ENCODE measurements around the gene COX6A1.
A peak's percentile ranks its signal among the peaks of the same experiment; 100 is the strongest.

The COX6A1 gene

GRCh38 chr12:120462099-120462640 lies 24.3 kb downstream of the COX6A1 start:
- Histone ChIP-seq H3K36me3 (peaks cover 100% of the 10 kb centered on the region), H3K27me3 (no peaks in the 10 kb centered on the region), H3K4me2 (no peak overlapping the region), H3K9me3 (no peaks in the 10 kb centered on the region), H4K20me1 (peaks cover 100% of the 10 kb centered on the region), H3K27ac (no peak overlapping the region), H3K4me3 (no peak overlapping the region), H3K4me1 (peaks cover 13% of the 10 kb centered on the region), H3K9ac (no peak overlapping the region)
- no peak for TF ChIP-seq Cebpa-rat (IDR thresholded peaks at IDR 0.05)

GRCh38 chr12:120463712-120464111 lies 25.8 kb downstream of the COX6A1 start:
- no peak overlapping the region for H3K9ac ChIP-seq

GRCh38 chr12:120465756-120466155 lies 27.8 kb downstream of the COX6A1 start:
- no peak overlapping the region for H3K4me2 ChIP-seq
- no peak overlapping the region for H3K4me3 ChIP-seq
- H3K27me3 ChIP-seq, result no peaks in the 10 kb centered on the region
- H3K36me3 ChIP-seq, result peaks cover 71% of the 10 kb centered on the region
- peaks cover 83% of the 10 kb centered on the region for H4K20me1 ChIP-seq
- peaks cover 30% of the 10 kb centered on the region for H3K4me1 ChIP-seq
- no peak overlapping the region for H3K9ac ChIP-seq
- no peak for TF ChIP-seq Cebpa-rat (IDR thresholded peaks at IDR 0.05)
- H3K27ac ChIP-seq, result no peak overlapping the region
- no peaks in the 10 kb centered on the region for H3K9me3 ChIP-seq

More at GRCh38 chr12:120463712-120464111, 25.8 kb downstream of the COX6A1 start:
- H4K20me1 ChIP-seq, result peaks cover 100% of the 10 kb centered on the region
- no peak overlapping the region for H3K4me3 ChIP-seq
- H3K27ac ChIP-seq, result no peak overlapping the region
- peaks cover 91% of the 10 kb centered on the region for H3K36me3 ChIP-seq
- no peaks in the 10 kb centered on the region for H3K27me3 ChIP-seq
- TF ChIP-seq Cebpa-rat (IDR thresholded peaks at IDR 0.05), result no peak
- H3K4me1 ChIP-seq, result peaks cover 24% of the 10 kb centered on the region
- H3K9me3 ChIP-seq, result no peaks in the 10 kb centered on the region
- no peak overlapping the region for H3K4me2 ChIP-seq

- H3K4me2 ChIP-seq, result peak overlapping the region; percentile 91
- peaks cover 40% of the 10 kb centered on the region for H3K4me1 ChIP-seq
- H3K36me3 ChIP-seq, result peaks cover 61% of the 10 kb centered on the region
- H3K4me3 ChIP-seq, result no peak overlapping the region
- H3K27me3 ChIP-seq, result no peaks in the 10 kb centered on the region
- no peak overlapping the region for H3K27ac ChIP-seq
- no peak for TF ChIP-seq Cebpa-rat (IDR thresholded peaks at IDR 0.05)
- peaks cover 73% of the 10 kb centered on the region for H4K20me1 ChIP-seq
- 0 out of 2 replicates have a peak overlapping the region, but pooled peaks have one; percentile 26 for H3K9ac ChIP-seq
- no peaks in the 10 kb centered on the region for H3K9me3 ChIP-seq
These were observed 28.8 kb downstream of the COX6A1 start for GRCh38 chr12:120466560-120467315.

DNA sequence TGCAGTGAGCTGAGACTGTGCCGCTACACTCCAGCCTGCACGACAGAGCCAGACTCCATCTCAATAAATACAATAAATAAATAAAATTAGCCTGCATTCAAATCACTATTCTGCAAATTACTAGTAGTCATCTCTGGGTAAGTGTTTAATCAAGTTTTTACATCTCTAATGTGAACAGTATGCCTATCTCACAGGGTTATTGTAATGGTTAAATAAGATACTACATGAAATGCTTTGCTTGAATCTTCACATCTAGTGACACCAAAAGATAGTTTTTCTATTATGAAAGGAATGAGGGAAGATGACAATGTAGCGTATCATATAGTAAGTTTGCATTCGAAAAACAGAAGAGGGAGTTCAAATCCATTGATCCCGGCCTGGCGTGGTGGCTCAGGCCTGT lies 29.5 kb downstream of the COX6A1 start:
- Histone ChIP-seq H4K20me1 (peaks cover 66% of the 10 kb centered on the region), H3K27ac (no peak overlapping the region), H3K36me3 (peaks cover 54% of the 10 kb centered on the region), H3K4me1 (peaks cover 46% of the 10 kb centered on the region), H3K27me3 (no peaks in the 10 kb centered on the region), H3K9ac (peak overlapping the region; percentile 96; the same call in 1 of the 2 replicates), H3K4me3 (no peak overlapping the region; the same call in 1 of the 2 replicates), H3K9me3 (no peaks in the 10 kb centered on the region), H3K4me2 (peak overlapping the region; percentile 91)
- no peak for TF ChIP-seq Cebpa-rat (IDR thresholded peaks at IDR 0.05)

- Histone ChIP-seq H3K36me3 (peaks cover 44% of the 10 kb centered on the region), H3K27ac (peak overlapping the region; percentile 97), H3K4me1 (peaks cover 46% of the 10 kb centered on the region), H3K9ac (peak overlapping the region; percentile 96), H4K20me1 (peaks cover 57% of the 10 kb centered on the region), H3K4me2 (peak overlapping the region; percentile 91), H3K27me3 (no peaks in the 10 kb centered on the region), H3K9me3 (no peaks in the 10 kb centered on the region), H3K4me3 (peak overlapping the region; percentile 96)
- no peak for TF ChIP-seq Cebpa-rat (IDR thresholded peaks at IDR 0.05)
These were observed 30.5 kb downstream of the COX6A1 start for GRCh38 chr12:120468325-120468820.

GRCh38 chr12:120468821-120469449 lies 31.0 kb downstream of the COX6A1 start:
- peak overlapping the region; percentile 92 for H3K4me2 ChIP-seq
- peaks cover 46% of the 10 kb centered on the region for H3K4me1 ChIP-seq
- TF ChIP-seq Cebpa-rat (IDR thresholded peaks at IDR 0.05), result no peak
- H4K20me1 ChIP-seq, result peaks cover 51% of the 10 kb centered on the region
- H3K36me3 ChIP-seq, result peaks cover 39% of the 10 kb centered on the region
- peak overlapping the region; percentile 96 for H3K9ac ChIP-seq
- H3K9me3 ChIP-seq, result no peaks in the 10 kb centered on the region
- peak overlapping the region; percentile 97 for H3K27ac ChIP-seq
- peak overlapping the region; percentile 96 for H3K4me3 ChIP-seq
- no peaks in the 10 kb centered on the region for H3K27me3 ChIP-seq

DNA sequence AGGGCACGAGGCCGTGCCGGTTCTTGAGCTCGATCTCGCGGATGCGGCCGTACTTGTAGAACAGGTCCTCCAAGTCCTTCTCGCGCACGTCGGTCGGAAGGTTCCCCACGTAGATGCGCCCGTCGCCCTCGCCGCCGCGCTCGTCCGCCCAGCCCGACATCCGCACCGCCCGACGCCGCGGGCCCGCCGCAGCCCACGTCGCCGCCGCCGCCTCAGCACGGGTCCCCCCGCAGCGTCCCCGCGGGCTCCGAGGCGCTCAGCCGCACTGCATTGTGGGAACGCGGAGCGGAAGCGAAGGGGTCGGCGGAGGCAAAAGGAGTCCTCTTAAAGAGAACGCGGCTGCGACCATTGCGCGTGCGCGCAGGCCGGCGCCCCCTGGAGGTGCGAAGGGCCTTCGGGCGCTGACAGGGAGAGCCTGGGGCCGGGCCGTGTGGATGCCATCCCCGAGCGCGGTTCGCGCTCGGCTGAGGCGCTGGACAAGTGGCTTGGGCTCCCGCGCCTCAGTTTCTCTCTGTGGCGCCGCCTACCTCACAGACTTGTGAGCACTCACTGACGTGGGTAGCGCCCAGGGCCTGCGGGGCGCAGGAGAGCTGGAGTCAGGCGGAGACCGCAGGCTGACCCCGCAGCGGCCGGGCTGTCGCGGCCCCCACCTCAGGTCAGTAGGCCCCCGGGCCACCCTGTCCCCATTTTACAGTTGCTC lies 31.7 kb downstream of the COX6A1 start, which contains the start of gene SRSF9:
Gene SRSF9 (minus strand): TSS at position 299 of the 700 bp plus-strand sequence. CDS start 139 bp downstream, at position 160.
- Histone ChIP-seq H3K36me3 (peaks cover 32% of the 10 kb centered on the region), H3K27me3 (no peaks in the 10 kb centered on the region), H3K4me2 (peak within 1 kb of the TSS; percentile 92), H3K9me3 (no peaks in the 10 kb centered on the region), H3K4me3 (peak within 1 kb of the TSS; percentile 96), H4K20me1 (peaks cover 45% of the 10 kb centered on the region), H3K9ac (peak within 1 kb of the TSS; percentile 96), H3K27ac (peak within 1 kb of the TSS; percentile 97), H3K4me1 (peaks cover 48% of the 10 kb centered on the region)
- no peak for TF ChIP-seq Cebpa-rat (IDR thresholded peaks at IDR 0.05)

- peak overlapping the region; percentile 97 for H3K27ac ChIP-seq
- H3K9ac ChIP-seq, result peak overlapping the region; percentile 96
- no peaks in the 10 kb centered on the region for H3K27me3 ChIP-seq
- H3K36me3 ChIP-seq, result peaks cover 25% of the 10 kb centered on the region
- no peaks in the 10 kb centered on the region for H3K9me3 ChIP-seq
- peak overlapping the region; percentile 96 for H3K4me3 ChIP-seq
- H4K20me1 ChIP-seq, result peaks cover 38% of the 10 kb centered on the region
- H3K4me2 ChIP-seq, result peak overlapping the region; percentile 92
- H3K4me1 ChIP-seq, result peaks cover 53% of the 10 kb centered on the region
- TF ChIP-seq Cebpa-rat (IDR thresholded peaks at IDR 0.05), result no peak
These were observed 32.4 kb downstream of the COX6A1 start for GRCh38 chr12:120470150-120470784.
